HG03135 (cell line): ENCODE results near the gene CSTF1.

Experiments
- ATAC-seq: cut with Tn5 transposase; IDR thresholded peaks from one replicate; pipeline ENCODE4 v1.9.1; 2021; ENCODE audit warnings: mild to moderate bottlenecking, moderate library complexity; ENCODE audit not compliant: unreplicated experiment

The CSTF1 gene

DNA sequence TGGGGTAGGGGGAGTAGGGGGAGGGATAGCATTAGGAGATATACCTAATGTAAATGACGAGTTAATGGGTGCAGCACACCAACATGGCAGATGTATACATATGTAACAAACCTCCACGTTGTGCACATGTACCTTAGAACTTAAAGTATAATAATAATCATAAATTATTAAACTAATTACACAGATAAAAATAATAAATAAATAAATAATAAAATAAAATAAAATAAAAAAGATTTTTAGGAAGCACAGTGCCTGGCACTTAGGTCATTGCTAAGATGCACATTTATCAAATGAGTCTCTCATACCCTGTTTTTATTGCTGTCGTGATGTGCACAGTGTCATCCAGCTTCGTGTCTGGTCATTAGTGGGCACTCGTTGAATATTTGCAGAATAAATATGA lies 57.0 kb downstream of the CSTF1 start:
- ATAC-seq: no peak

- no peak for ATAC-seq
Measured at GRCh38 chr20:56451056-56451765, 58.8 kb downstream of the CSTF1 start.

GRCh38 chr20:56453352-56453751 lies 60.9 kb downstream of the CSTF1 start:
- ATAC-seq: peak; percentile 83

GRCh38 chr20:56454754-56455153 lies 62.3 kb downstream of the CSTF1 start:
- peak; percentile 60 for ATAC-seq
